ENCODE data around the gene ZDHHC14.

ZDHHC14 gene

DNA sequence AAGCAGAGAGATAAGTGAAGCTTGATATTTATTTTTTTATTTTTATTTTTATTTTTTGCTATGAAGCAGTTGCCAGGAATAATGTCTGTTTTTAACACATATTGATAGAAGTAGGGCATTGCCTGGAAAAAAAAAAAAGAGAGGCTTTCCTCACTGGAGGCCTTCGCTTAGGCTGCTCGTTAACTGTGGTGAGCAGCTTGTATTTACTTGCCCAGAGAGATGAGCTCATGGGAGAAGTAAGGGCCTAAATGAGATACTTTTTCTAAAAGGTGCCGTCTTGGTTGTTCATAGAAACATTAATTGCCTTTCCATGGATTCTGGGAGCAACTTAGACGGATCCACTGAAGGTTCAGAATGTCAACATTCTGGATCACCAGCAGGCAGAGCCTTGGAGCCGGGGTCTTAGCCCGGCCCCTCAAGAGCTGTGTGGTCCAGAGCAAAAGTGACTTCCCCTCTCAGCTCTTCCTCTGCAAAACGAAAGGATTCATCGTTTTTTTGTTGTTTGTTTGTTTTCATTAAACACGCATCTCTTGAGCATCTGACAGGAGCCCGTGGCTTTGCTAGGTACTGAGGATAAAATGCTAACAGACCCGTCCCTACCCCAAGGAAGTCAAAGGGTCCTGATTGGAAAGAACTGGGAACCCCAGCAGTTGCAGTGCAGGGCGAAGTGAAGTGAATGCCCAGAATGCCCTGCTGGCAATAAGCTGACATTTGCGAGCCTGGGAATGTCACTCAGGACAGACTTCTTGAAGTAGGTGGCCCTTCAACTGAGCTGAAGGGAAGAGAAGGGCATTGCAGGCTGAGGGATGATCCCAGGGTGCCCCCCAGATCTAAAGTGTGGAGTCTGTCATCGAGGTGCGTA lies 138.5 kb downstream of the ZDHHC14 start:
- TF ChIP-seq FOXM1 (IDR thresholded peaks at IDR 0.05; ENCODE audit: borderline replicate concordance, low read depth) (no peak), CEBPB (IDR thresholded peaks at IDR 0.05) (no peak), EP300 (IDR thresholded peaks at IDR 0.05; ENCODE audit: borderline replicate concordance) (no peak), RAD21 (IDR thresholded peaks at IDR 0.05; ENCODE audit: low read depth) (no peak), NFIC (IDR thresholded peaks at IDR 0.05) (no peak), ZBTB7A (IDR thresholded peaks at IDR 0.05; ENCODE audit: low read depth) (no peak), EGR1 (IDR thresholded peaks at IDR 0.05) (no peak), YY1 (IDR thresholded peaks at IDR 0.05; ENCODE audit: low read depth) (no peak), TEAD4 (IDR thresholded peaks at IDR 0.05) (no peak), TCF12 (IDR thresholded peaks at IDR 0.05; ENCODE audit: low read depth) (no peak), TAF1 (IDR thresholded peaks at IDR 0.05; ENCODE audit: low read depth) (no peak), CREB1 (IDR thresholded peaks at IDR 0.05; ENCODE audit: low read depth) (no peak)
- TF ChIP-seq, protein P1, sequence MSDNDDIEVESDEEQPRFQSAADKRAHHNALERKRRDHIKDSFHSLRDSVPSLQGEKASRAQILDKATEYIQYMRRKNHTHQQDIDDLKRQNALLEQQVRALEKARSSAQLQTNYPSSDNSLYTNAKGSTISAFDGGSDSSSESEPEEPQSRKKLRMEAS (IDR thresholded peaks at IDR 0.05): no peak
- TF ChIP-seq, protein P2, sequence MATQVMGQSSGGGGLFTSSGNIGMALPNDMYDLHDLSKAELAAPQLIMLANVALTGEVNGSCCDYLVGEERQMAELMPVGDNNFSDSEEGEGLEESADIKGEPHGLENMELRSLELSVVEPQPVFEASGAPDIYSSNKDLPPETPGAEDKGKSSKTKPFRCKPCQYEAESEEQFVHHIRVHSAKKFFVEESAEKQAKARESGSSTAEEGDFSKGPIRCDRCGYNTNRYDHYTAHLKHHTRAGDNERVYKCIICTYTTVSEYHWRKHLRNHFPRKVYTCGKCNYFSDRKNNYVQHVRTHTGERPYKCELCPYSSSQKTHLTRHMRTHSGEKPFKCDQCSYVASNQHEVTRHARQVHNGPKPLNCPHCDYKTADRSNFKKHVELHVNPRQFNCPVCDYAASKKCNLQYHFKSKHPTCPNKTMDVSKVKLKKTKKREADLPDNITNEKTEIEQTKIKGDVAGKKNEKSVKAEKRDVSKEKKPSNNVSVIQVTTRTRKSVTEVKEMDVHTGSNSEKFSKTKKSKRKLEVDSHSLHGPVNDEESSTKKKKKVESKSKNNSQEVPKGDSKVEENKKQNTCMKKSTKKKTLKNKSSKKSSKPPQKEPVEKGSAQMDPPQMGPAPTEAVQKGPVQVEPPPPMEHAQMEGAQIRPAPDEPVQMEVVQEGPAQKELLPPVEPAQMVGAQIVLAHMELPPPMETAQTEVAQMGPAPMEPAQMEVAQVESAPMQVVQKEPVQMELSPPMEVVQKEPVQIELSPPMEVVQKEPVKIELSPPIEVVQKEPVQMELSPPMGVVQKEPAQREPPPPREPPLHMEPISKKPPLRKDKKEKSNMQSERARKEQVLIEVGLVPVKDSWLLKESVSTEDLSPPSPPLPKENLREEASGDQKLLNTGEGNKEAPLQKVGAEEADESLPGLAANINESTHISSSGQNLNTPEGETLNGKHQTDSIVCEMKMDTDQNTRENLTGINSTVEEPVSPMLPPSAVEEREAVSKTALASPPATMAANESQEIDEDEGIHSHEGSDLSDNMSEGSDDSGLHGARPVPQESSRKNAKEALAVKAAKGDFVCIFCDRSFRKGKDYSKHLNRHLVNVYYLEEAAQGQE (IDR thresholded peaks at IDR 0.05; ENCODE audit: low read depth): no peak
- TF ChIP-seq, protein P3, sequence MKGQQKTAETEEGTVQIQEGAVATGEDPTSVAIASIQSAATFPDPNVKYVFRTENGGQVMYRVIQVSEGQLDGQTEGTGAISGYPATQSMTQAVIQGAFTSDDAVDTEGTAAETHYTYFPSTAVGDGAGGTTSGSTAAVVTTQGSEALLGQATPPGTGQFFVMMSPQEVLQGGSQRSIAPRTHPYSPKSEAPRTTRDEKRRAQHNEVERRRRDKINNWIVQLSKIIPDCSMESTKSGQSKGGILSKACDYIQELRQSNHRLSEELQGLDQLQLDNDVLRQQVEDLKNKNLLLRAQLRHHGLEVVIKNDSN (IDR thresholded peaks at IDR 0.05): no peak

DNA sequence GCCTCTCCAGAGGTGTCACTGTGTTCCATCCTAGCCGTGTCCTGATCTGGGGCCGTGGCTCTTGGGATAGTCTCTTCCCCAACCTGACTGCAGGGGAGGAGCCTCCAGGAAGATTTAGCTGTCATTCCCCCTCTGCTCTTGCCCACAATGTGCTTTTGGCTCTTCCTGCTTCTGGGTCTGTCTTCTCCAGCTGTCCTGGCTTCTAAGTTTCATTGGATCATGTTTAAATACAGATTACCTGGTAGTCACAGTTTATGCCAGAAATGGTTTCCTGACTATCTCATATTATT lies 139.1 kb downstream of the ZDHHC14 start:
- TF ChIP-seq NFIC (IDR thresholded peaks at IDR 0.05) (no peak), CREB1 (IDR thresholded peaks at IDR 0.05; ENCODE audit: low read depth) (no peak), TAF1 (IDR thresholded peaks at IDR 0.05; ENCODE audit: low read depth) (no peak), EP300 (IDR thresholded peaks at IDR 0.05; ENCODE audit: borderline replicate concordance) (no peak), ZBTB7A (IDR thresholded peaks at IDR 0.05; ENCODE audit: low read depth) (no peak), TEAD4 (IDR thresholded peaks at IDR 0.05) (no peak), FOXM1 (IDR thresholded peaks at IDR 0.05; ENCODE audit: borderline replicate concordance, low read depth) (no peak), YY1 (IDR thresholded peaks at IDR 0.05; ENCODE audit: low read depth) (no peak), EGR1 (IDR thresholded peaks at IDR 0.05) (no peak), TCF12 (IDR thresholded peaks at IDR 0.05; ENCODE audit: low read depth) (no peak)
- TF ChIP-seq, protein P1 (IDR thresholded peaks at IDR 0.05): no peak
- TF ChIP-seq, protein P2 (IDR thresholded peaks at IDR 0.05; ENCODE audit: low read depth): no peak

DNA sequence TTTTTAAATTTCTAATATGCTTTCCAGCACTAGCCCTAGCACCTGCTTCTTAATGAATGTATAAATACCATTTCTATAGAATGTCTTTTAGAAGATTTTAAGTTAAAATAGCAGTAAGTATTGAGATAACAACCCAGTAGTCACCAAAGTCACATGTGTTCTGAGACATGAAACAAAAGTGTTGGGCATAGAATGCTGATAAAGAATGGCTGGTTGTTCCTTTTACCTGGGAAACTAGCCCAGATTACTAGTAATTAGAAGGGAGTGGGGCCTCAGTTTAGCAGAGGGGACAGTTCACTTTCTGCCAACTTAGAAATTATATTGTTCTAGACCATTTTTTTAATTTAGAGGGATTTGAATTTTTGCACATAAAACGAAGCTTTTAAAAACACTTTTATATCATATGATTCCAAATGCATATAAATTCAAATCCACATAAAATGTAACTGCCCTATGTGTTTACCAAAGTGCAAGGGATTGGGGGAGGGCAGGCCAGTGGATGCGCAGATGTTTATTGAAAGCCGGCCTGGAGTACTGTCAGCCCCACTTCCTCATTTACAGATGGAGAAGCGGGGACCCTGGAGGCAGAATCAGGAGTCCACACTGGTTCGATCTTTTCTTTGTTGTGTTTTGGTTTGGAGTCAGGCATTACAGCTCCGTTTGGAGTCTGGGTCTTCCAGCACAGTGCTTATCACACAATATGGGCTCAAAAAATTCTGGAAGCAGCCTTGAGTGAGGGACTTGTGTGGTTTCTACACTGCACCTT lies 139.8 kb downstream of the ZDHHC14 start:
- TF ChIP-seq, protein P1 (IDR thresholded peaks at IDR 0.05): no peak
- TF ChIP-seq TEAD4 (IDR thresholded peaks at IDR 0.05) (no peak), EP300 (IDR thresholded peaks at IDR 0.05; ENCODE audit: borderline replicate concordance) (no peak), CREB1 (IDR thresholded peaks at IDR 0.05; ENCODE audit: low read depth) (no peak), RAD21 (IDR thresholded peaks at IDR 0.05; ENCODE audit: low read depth) (no peak), NFIC (IDR thresholded peaks at IDR 0.05) (no peak), CEBPB (IDR thresholded peaks at IDR 0.05) (no peak), EGR1 (IDR thresholded peaks at IDR 0.05) (no peak), TAF1 (IDR thresholded peaks at IDR 0.05; ENCODE audit: low read depth) (no peak), ZBTB7A (IDR thresholded peaks at IDR 0.05; ENCODE audit: low read depth) (no peak), YY1 (IDR thresholded peaks at IDR 0.05; ENCODE audit: low read depth) (no peak)
- TF ChIP-seq, protein P3 (IDR thresholded peaks at IDR 0.05): no peak
- TF ChIP-seq, protein P2 (IDR thresholded peaks at IDR 0.05; ENCODE audit: low read depth): no peak
